Activated naive CD8-positive, alpha-beta T cell treated with anti-CD3 and anti-CD28 coated beads, Interleukin-2, amount 50 U/mL, for 16 hours (primary cell): ENCODE measurements around the gene DARS2.

Source experiments
- DNase-seq: peaks from one replicate; pipeline ENCODE4 v3.0.0-alpha.2; 2020; ENCODE audit warnings: low read depth, low spot score

Gene DARS2

GRCh38 chr1:173886746-173887611 is 62.5 kb downstream of the DARS2 start:
- no peak for DNase-seq

- no peak for DNase-seq
Measured at GRCh38 chr1:173887627-173888026, 63.2 kb downstream of the DARS2 start.

- no peak for DNase-seq
Measured at GRCh38 chr1:173888749-173889148, 64.3 kb downstream of the DARS2 start.

DNA sequence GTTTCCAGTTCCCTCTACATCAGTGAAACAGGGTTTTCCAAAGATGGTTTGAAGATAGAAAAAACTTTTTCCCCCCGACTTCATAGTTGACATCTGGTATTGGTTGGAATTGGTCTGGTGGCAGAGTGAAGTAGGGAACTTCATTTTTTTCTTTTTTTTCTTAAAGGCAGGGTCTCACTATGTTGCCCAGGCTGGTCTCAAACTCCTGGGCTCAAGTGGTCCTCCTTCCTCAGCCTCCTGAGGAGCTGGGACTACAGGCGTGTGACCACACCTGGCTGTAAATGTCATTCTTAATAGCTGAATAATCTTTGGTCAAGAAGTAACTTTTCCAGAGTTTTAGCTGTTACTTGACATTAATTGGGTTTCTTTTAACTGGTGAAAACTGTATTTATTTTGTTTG is 65.4 kb downstream of the DARS2 start:
- DNase-seq: no peak

GRCh38 chr1:173893611-173894010 is 69.1 kb downstream of the DARS2 start:
- DNase-seq: no peak

GRCh38 chr1:173894189-173894588 is 69.7 kb downstream of the DARS2 start:
- DNase-seq: no peak

GRCh38 chr1:173900427-173900826 is 76.0 kb downstream of the DARS2 start:
- DNase-seq: no peak

DNA sequence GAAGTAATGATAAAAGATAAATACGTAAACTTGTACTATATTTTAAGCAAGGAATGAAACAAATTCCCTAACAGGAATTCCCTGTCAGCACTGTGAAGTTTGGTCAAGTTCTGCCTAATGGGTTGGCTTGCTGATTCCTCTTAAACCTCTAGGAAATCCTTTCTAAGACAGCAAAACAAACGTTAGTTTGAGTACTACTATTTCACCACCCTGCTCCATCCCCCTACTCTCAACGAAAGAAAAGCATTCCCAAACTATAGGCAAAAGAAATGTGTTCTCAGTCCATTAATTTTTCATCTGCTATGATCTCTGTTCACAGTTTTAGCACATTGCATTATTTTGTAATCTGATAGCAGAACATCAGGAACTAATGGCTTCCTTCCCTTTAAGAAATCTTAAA is 76.5 kb downstream of the DARS2 start:
- DNase-seq: no peak

DNA sequence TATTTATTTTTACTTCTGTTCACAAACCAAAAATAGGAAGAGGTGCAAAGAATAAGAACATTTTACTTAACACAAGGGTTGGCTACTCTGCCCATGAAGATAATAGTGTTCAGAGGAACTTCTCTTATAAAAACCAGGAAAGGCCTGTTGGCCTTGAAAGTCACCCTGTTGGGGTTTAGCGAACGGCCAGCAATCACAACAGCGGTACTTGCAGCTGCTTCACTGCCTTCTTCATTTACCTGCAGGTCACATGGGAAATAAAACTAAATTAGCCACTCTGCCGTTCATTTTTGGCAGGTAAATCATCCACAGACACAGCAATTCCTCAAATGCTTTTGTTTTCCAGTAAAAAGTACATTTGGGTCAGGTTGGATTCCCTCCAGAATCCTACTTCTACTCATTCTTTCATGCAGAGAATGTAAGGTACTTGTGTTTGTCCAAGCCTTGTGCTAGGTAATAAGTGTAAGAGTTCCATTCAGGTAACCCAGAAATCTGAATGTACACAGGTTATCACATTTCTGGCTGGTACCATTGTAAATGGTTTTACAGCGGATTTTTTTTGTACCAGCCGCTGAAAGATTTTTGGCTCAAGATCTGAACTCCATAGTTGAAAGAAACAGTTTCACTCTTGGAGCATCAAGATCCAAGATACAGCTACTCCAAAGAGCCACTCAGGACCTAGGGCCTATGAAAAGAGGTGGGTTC is 79.5 kb downstream of the DARS2 start:
- no peak for DNase-seq
